CD4-positive, alpha-beta memory T cell (primary cell): ENCODE results near the gene SPATA46. TPM values are rescaled to one million over a fixed set of nuclear protein-coding genes. Genes with fewer than 3 reads are reported as not detected.
A peak's percentile ranks its signal among the peaks of the same experiment; 100 is the strongest.

Experiments used
- CTCF ChIA-PET: fragments of 350-600 bp; sonication (Branson Sonifier 250); formaldehyde crosslinking; loops from one replicate; lab custom pipeline; 2021; ENCODE audit warnings: inconsistent platforms; ENCODE audit not compliant: partially characterized antibody; lab: Charles Lee
- POLR2A ChIA-PET: fragments of 350-600 bp; sonication (Branson Sonifier 250); formaldehyde crosslinking; loops from one replicate; lab custom pipeline; 2021; ENCODE audit not compliant: partially characterized antibody; lab: Charles Lee
- DNase-seq, 5 donors: peaks; one replicate each; pipeline versions ENCODE4 v3.0.0 to v3.0.0-alpha.2; 2020 to 2022; ENCODE audit warnings: mixed read lengths in 1 of 5
- H3K27ac ChIP-seq: one replicate; pipeline ENCODE4 v1.7.0; 2013; ENCODE audit warnings: low read depth, low read length
- H3K27me3 ChIP-seq: 2 replicates; pipeline ENCODE4 v1.7.0; 2013; ENCODE audit warnings: mild to moderate bottlenecking, low read length, moderate library complexity; ENCODE audit not compliant: insufficient read depth
- H3K36me3 ChIP-seq: 2 replicates; pipeline ENCODE4 v1.7.0; 2013; ENCODE audit warnings: mild to moderate bottlenecking, low read length, moderate library complexity; ENCODE audit not compliant: insufficient read depth
- H3K4me1 ChIP-seq: 2 replicates; pipeline ENCODE4 v1.7.0; 2013; ENCODE audit warnings: mild to moderate bottlenecking, low read length, moderate library complexity; ENCODE audit not compliant: insufficient read depth
- H3K4me3 ChIP-seq, 2 donors: one replicate each; pipeline ENCODE4 v1.7.0; 2013; ENCODE audit warnings: low read length in 2 of 2, mild to moderate bottlenecking in 1 of 2
- H3K9me3 ChIP-seq, 2 donors: one replicate each; pipeline ENCODE4 v1.7.0; 2013; ENCODE audit warnings: low read length in 2 of 2, control low read depth in 1 of 2; ENCODE audit not compliant: control insufficient read depth in 1 of 2
- H3K27ac Mint-ChIP-seq, 7 donors: one replicate each; pipeline ENCODE4 v1.8.0; 2020 to 2021; ENCODE audit warnings: mixed read lengths in 7 of 7, mild to moderate bottlenecking in 6 of 7, inconsistent platforms in 3 of 7, moderate library complexity in 3 of 7
- H3K27me3 Mint-ChIP-seq, 2 donors: one replicate each; pipeline ENCODE4 v1.8.0; 2020 to 2021; ENCODE audit warnings: mixed read lengths in 2 of 2
- H3K36me3 Mint-ChIP-seq, 2 donors: one replicate each; pipeline ENCODE4 v1.8.0; 2020 to 2021; ENCODE audit warnings: mixed read lengths in 2 of 2, inconsistent platforms in 1 of 2, mild to moderate bottlenecking in 1 of 2
- H3K4me1 Mint-ChIP-seq, 4 donors: one replicate each; pipeline ENCODE4 v1.8.0; 2020 to 2021; ENCODE audit warnings: mixed read lengths in 4 of 4, mild to moderate bottlenecking in 1 of 4
- H3K4me3 Mint-ChIP-seq, 8 donors: one replicate each; pipeline ENCODE4 v1.8.0; 2020 to 2021; ENCODE audit warnings: mixed read lengths in 8 of 8, mild to moderate bottlenecking in 7 of 8, moderate library complexity in 6 of 8, inconsistent platforms in 3 of 8
- H3K9me3 Mint-ChIP-seq, 8 donors: one replicate each; pipeline ENCODE4 v1.8.0; 2020 to 2021; ENCODE audit warnings: mixed read lengths in 8 of 8, mild to moderate bottlenecking in 5 of 8, inconsistent platforms in 3 of 8, moderate library complexity in 1 of 8
- intact Hi-C: fragments of 100-400 bp; cut with micrococcal nuclease; formaldehyde crosslinking; loops from one replicate; pipeline ENCODE4 v1.15.1; 2023
- polyA plus RNA-seq, 2 donors: library from polyadenylated mRNA; unstranded; fragments of 300-500 nt; fragmentation: Illumina TruSeq; gene quantifications; one replicate each; pipeline ENCODE4 v1.2.3, GENCODE V29; 2021
- total RNA-seq, 2 experiments: library from RNA; stranded (reverse); gene quantifications; one replicate each; pipeline ENCODE4 v1.2.3, GENCODE V29; 2021

Gene SPATA46
- total and polyA plus RNA-seq, 4 experiments from 2014 or later = not detected

DNA sequence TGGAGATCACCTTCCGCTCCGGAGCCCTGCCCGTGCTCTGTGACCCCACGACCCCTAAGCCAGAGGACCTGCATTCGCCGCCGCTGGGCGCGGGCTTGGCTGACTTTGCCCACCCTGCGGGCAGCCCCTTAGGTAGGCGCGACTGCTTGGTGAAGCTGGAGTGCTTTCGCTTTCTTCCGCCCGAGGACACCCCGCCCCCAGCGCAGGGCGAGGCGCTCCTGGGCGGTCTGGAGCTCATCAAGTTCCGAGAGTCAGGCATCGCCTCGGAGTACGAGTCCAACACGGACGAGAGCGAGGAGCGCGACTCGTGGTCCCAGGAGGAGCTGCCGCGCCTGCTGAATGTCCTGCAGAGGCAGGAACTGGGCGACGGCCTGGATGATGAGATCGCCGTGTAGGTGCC, 9.6 kb downstream of the SPATA46 start:
- intact Hi-C loops = no loop called here
- Mint-ChIP-seq H3K27ac (no peak overlapping the region), H3K36me3 (no peaks in the 10 kb centered on the region), H3K9me3 (no peaks in the 10 kb centered on the region), H3K4me1 (no peaks in the 10 kb centered on the region), H3K4me3 (peak overlapping the region in 2 of 8 donors; percentile 28 to 52), H3K27me3 (peaks cover 4 to 10% of the 10 kb centered on the region in 2 donors)
- H3K4me1 ChIP-seq = no peaks in the 10 kb centered on the region
- no peak for DNase-seq
- H3K27ac ChIP-seq = no peak overlapping the region
- no peaks in the 10 kb centered on the region for H3K27me3 ChIP-seq
- H3K9me3 ChIP-seq = no peaks in the 10 kb centered on the region
- H3K36me3 ChIP-seq = no peaks in the 10 kb centered on the region
- no peak overlapping the region for H3K4me3 ChIP-seq
- ChIA-PET POLR2A (no interaction called here), CTCF (no interaction called here)

DNA sequence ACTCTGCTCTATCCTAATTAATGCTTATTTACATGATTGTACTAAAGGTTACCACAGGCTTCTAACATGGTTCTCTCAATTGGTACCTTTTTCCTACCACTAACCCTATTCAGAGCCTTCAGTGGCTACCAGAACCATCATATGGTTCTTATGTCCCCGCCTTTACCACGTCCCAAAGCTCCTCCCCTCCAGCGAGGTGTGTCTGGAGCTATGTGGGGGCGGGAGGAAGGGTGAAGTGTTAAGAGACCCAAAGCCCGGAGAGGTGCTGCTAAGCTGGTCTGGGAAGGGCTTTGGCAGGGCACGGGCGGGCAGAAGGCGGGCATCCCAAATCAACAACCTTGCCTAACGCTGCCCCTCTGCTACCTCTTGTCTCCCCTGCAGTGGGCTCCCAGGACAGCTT, 10.0 kb downstream of the SPATA46 start:
- no peaks in the 10 kb centered on the region for H3K4me1 Mint-ChIP-seq
- no peaks in the 10 kb centered on the region for H3K4me1 ChIP-seq
- H3K4me3 Mint-ChIP-seq = peak overlapping the region in 2 of 8 donors; percentile 28 to 52
- H3K4me3 ChIP-seq = no peak overlapping the region
- no peak overlapping the region for H3K27ac Mint-ChIP-seq
- CTCF ChIA-PET = interaction anchor here (1.5 kb wide), 1 partner anchor 9 kb away, joined by 3 read pairs; the partner anchor contains the start of gene SPATA46
- H3K36me3 ChIP-seq = no peaks in the 10 kb centered on the region
- no peaks in the 10 kb centered on the region for H3K27me3 ChIP-seq
- H3K27me3 Mint-ChIP-seq = peaks cover 4 to 10% of the 10 kb centered on the region in 2 donors
- POLR2A ChIA-PET = no interaction called here
- no peaks in the 10 kb centered on the region for H3K36me3 Mint-ChIP-seq
- H3K9me3 ChIP-seq = no peaks in the 10 kb centered on the region
- no peak overlapping the region for H3K27ac ChIP-seq
- no peak for DNase-seq
- intact Hi-C loops = no loop called here
- H3K9me3 Mint-ChIP-seq = no peaks in the 10 kb centered on the region

DNA sequence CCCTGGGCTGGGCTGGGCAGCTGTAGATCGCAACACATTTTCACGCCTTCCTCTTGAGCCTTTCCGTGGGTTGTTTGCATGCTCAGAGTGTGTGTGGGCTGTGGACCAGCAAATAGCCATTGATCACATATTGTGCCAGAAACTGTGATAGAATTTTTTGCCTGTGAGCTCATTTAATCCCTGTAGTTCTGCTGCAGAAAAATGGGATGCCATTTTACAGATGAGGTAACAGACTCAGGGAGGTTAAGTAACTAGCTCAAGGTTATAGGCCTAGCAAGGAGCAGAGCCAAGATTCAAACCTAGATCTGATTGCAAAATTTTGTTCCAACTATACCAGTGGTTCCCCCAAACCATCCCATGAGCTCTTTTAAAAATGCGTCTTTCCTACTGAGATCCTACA, 10.5 kb downstream of the SPATA46 start:
- H3K4me3 ChIP-seq = no peak overlapping the region
- no peaks in the 10 kb centered on the region for H3K27me3 ChIP-seq
- peaks cover 4 to 10% of the 10 kb centered on the region in 2 donors for H3K27me3 Mint-ChIP-seq
- CTCF ChIA-PET = interaction anchor here (1.2 to 1.5 kb wide), 2 partner anchors 10 kb away, joined by 3 read pairs; partner anchors contain the start of gene SPATA46
- no peak overlapping the region for H3K27ac Mint-ChIP-seq
- H3K36me3 ChIP-seq = no peaks in the 10 kb centered on the region
- no peaks in the 10 kb centered on the region for H3K4me1 Mint-ChIP-seq
- H3K9me3 ChIP-seq = no peaks in the 10 kb centered on the region
- no peak for DNase-seq
- POLR2A ChIA-PET = no interaction called here
- H3K27ac ChIP-seq = no peak overlapping the region
- no peaks in the 10 kb centered on the region for H3K36me3 Mint-ChIP-seq
- intact Hi-C loops = no loop called here
- no peaks in the 10 kb centered on the region for H3K4me1 ChIP-seq
- no peaks in the 10 kb centered on the region for H3K9me3 Mint-ChIP-seq
- H3K4me3 Mint-ChIP-seq = no peak overlapping the region

DNA sequence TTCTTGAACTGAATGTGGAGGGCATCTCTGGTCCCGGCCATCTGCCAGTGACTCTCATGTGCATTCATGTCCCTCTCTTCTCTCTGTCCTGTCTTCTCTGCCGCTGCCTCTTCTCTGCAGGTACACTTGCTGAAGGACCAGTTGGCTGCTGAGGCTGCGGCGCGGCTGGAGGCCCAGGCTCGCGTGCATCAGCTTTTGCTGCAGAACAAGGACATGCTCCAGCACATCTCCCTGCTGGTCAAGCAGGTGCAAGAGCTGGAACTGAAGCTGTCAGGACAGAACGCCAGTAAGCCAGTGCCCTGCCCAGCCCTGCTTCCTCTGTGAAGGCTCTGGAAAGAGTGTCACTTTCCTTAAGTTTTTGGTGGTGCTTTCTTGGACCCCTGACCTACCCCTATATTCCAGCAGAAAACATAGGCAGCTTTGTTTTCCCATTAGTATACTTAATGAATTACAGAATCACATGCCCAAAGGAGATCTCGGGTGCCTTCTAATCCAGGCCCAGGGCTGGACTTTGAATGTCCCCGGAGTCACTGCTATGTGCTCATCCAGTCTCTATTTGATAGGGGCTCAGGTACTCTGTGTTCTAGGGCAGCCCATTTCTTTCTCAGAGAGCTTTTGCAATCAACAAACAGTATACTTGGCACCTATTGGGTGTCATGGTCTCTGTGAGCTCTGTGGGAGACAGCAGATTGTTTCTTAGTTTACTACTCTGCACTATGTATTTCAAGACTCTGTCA, 11.2 kb downstream of the SPATA46 start:
- no peaks in the 10 kb centered on the region for H3K9me3 Mint-ChIP-seq
- no peaks in the 10 kb centered on the region for H3K27me3 ChIP-seq
- CTCF ChIA-PET = interaction anchor here (1.2 to 1.5 kb wide), 2 partner anchors 9 to 10 kb away, joined by 3 read pairs; partner anchors contain the start of gene SPATA46
- DNase-seq = no peak
- POLR2A ChIA-PET = no interaction called here
- H3K4me3 Mint-ChIP-seq = no peak overlapping the region
- H3K27ac ChIP-seq = no peak overlapping the region
- no peaks in the 10 kb centered on the region for H3K36me3 Mint-ChIP-seq
- H3K27ac Mint-ChIP-seq = no peak overlapping the region
- H3K9me3 ChIP-seq = no peaks in the 10 kb centered on the region
- H3K4me1 ChIP-seq = no peaks in the 10 kb centered on the region
- H3K36me3 ChIP-seq = no peaks in the 10 kb centered on the region
- intact Hi-C loops = no loop called here
- peaks cover 4 to 10% of the 10 kb centered on the region in 2 donors for H3K27me3 Mint-ChIP-seq
- no peak overlapping the region for H3K4me3 ChIP-seq
- H3K4me1 Mint-ChIP-seq = no peaks in the 10 kb centered on the region

DNA sequence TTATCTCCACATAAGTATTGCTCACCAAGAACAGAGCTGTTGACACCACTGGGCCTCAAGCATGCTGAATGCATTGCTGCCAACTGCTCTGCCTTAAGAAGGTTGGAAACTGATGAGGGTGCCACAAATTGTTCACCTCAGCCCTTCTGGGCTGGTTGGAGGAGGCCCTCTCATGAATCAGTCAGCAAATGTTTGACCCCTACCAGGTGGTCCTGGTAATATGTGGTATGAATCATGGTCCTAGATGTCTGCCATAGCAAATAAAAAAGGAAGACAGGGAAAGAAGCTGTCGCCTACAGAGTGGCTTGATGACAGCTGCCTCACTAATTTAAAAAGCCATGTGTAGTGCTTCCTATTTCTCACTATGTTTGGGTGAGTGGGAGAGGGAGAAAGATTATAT, 12.2 kb downstream of the SPATA46 start:
- ChIA-PET CTCF (no interaction called here), POLR2A (no interaction called here)
- H3K27me3 Mint-ChIP-seq = peaks cover 4 to 10% of the 10 kb centered on the region in 2 donors
- H3K9me3 Mint-ChIP-seq = no peaks in the 10 kb centered on the region
- Histone ChIP-seq H3K27me3 (no peaks in the 10 kb centered on the region), H3K36me3 (no peaks in the 10 kb centered on the region), H3K4me1 (no peaks in the 10 kb centered on the region), H3K4me3 (no peak overlapping the region), H3K9me3 (no peaks in the 10 kb centered on the region), H3K27ac (no peak overlapping the region)
- H3K27ac Mint-ChIP-seq = peak overlapping the region in 1 of 7 donors; percentile 2
- no peaks in the 10 kb centered on the region for H3K4me1 Mint-ChIP-seq
- intact Hi-C loops = no loop called here
- DNase-seq = no peak
- H3K36me3 Mint-ChIP-seq = no peaks in the 10 kb centered on the region
- no peak overlapping the region for H3K4me3 Mint-ChIP-seq

DNA sequence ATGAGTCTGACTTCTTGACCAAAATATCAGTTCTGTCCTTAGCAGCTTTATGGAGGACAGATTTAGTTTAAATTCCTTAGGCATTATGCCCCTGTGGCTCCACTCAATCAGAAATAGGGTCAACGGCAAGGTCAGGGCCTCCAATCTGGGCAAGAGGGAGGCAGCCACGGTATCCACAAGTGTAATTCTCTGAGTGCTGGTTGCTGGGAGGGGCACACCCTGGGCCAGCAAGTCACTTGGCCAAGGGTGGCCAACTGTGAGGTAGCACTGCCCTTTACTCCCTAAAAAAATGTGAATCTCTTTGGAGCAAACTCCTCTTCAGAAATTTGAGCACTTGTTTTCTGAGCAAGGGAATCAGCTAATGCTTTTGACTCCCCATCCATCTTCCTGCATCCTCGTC, 12.8 kb downstream of the SPATA46 start:
- Histone ChIP-seq H3K4me1 (no peaks in the 10 kb centered on the region), H3K36me3 (no peaks in the 10 kb centered on the region), H3K9me3 (no peaks in the 10 kb centered on the region), H3K4me3 (no peak overlapping the region), H3K27ac (no peak overlapping the region), H3K27me3 (no peaks in the 10 kb centered on the region)
- CTCF ChIA-PET = no interaction called here
- Mint-ChIP-seq H3K36me3 (no peaks in the 10 kb centered on the region), H3K4me3 (no peak overlapping the region), H3K4me1 (no peaks in the 10 kb centered on the region), H3K27me3 (peaks cover 4 to 10% of the 10 kb centered on the region in 2 donors), H3K27ac (no peak overlapping the region), H3K9me3 (no peaks in the 10 kb centered on the region)
- intact Hi-C loops = no loop called here
- POLR2A ChIA-PET = no interaction called here
- DNase-seq = no peak

DNA sequence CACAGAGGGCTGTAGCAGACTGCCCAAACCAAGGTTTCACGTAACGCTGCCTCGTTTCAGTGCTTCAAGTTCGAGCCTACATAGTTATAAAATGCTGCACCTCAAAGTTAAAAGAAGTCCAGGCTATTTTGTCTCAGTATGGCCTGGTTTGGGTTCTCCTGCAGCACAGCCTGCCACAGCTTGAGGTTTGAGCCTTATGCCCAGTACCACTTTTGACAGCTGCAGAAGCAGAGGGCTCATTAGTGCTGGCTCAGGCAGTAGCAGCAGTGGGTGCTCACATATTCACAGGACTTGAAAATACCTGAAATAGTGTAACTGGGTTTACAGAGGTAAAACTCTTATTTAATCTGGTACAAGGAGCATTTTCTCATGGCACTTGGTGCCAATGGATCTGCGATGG, 15.3 kb downstream of the SPATA46 start:
- H3K27me3 ChIP-seq = no peaks in the 10 kb centered on the region

More for the DNA sequence above, 15.3 kb downstream of the SPATA46 start:
- Mint-ChIP-seq H3K9me3 (no peaks in the 10 kb centered on the region), H3K36me3 (no peaks in the 10 kb centered on the region), H3K27me3 (peaks cover 7 to 16% of the 10 kb centered on the region in 2 donors), H3K27ac (no peak overlapping the region), H3K4me1 (no peaks in the 10 kb centered on the region), H3K4me3 (no peak overlapping the region)
- H3K4me3 ChIP-seq = no peak overlapping the region
- no peaks in the 10 kb centered on the region for H3K36me3 ChIP-seq
- CTCF ChIA-PET = no interaction called here
- no peaks in the 10 kb centered on the region for H3K4me1 ChIP-seq
- POLR2A ChIA-PET = no interaction called here
- no peak overlapping the region for H3K27ac ChIP-seq
- no peaks in the 10 kb centered on the region for H3K9me3 ChIP-seq
- intact Hi-C loops = no loop called here
- no peak for DNase-seq
